HEK293T (cell line): ENCODE results near the gene TMEM232.

Experiments used
- CTCF ChIA-PET: fragments of 350-600 bp; formaldehyde crosslinking; extraction: SDS; loops from one replicate; lab custom pipeline; 2021; ENCODE audit warnings: antibody characterized with exemption, inconsistent platforms; lab: Yijun Ruan, JAX
- POLR2A ChIA-PET: fragments of 350-600 bp; formaldehyde crosslinking; extraction: SDS; loops from one replicate; lab custom pipeline; 2020; ENCODE audit warnings: antibody characterized with exemption, inconsistent platforms; lab: Yijun Ruan, JAX
- DNase-seq: peaks from one replicate; pipeline ENCODE4 v3.0.0; 2012; ENCODE audit warnings: mixed read lengths; ENCODE audit errors: extremely low spot score
- ARNT ChIP-seq: fragments of 450-650 bp; IDR thresholded peaks from 2 replicates; pipeline ENCODE4 v1.6.1; 2017; ENCODE audit warnings: mild to moderate bottlenecking
- BHLHE40 ChIP-seq: fragments of 450-650 bp; IDR thresholded peaks from 2 replicates; pipeline ENCODE4 v1.6.1; 2016; ENCODE audit warnings: mild to moderate bottlenecking, moderate library complexity, borderline replicate concordance
- CTBP1 ChIP-seq: fragments of 450-650 bp; IDR thresholded peaks from 2 replicates; pipeline ENCODE4 v1.6.1; 2016; ENCODE audit warnings: borderline replicate concordance
- ELF4 ChIP-seq: fragments of 450-650 bp; IDR thresholded peaks from 2 replicates; pipeline ENCODE4 v1.6.1; 2017; ENCODE audit warnings: antibody characterized with exemption
- FOXA1 ChIP-seq: fragments of 450-650 bp; IDR thresholded peaks from 2 replicates; pipeline ENCODE4 v1.6.1; 2016; ENCODE audit warnings: mild to moderate bottlenecking
- FOXK2 ChIP-seq: fragments of 450-650 bp; IDR thresholded peaks from 2 replicates; pipeline ENCODE4 v1.6.1; 2016; ENCODE audit warnings: mild to moderate bottlenecking
- FOXM1 ChIP-seq: fragments of 450-650 bp; IDR thresholded peaks from 2 replicates; pipeline ENCODE4 v1.6.1; 2017; ENCODE audit warnings: mild to moderate bottlenecking, borderline replicate concordance
- HDGF ChIP-seq: fragments of 450-650 bp; IDR thresholded peaks from 2 replicates; pipeline ENCODE4 v1.6.1; 2017; ENCODE audit warnings: antibody characterized with exemption, borderline replicate concordance
- L3MBTL2 ChIP-seq: fragments of 450-650 bp; conservative IDR thresholded peaks from 2 replicates; pipeline ENCODE4 v1.6.1; 2016; ENCODE audit warnings: mild to moderate bottlenecking
- LEF1 ChIP-seq: fragments of 450-650 bp; IDR thresholded peaks from 2 replicates; pipeline ENCODE4 v1.6.1; 2017; ENCODE audit warnings: mild to moderate bottlenecking, borderline replicate concordance
- NFRKB ChIP-seq: fragments of 450-650 bp; IDR thresholded peaks from 2 replicates; pipeline ENCODE4 v1.6.1; 2016; ENCODE audit warnings: mild to moderate bottlenecking, moderate library complexity
- PKNOX1 ChIP-seq: fragments of 450-650 bp; IDR thresholded peaks from 2 replicates; pipeline ENCODE4 v1.6.1; 2016
- SP1 ChIP-seq: fragments of 450-650 bp; IDR thresholded peaks from 2 replicates; pipeline ENCODE4 v1.6.1; 2017
- SUZ12 ChIP-seq: fragments of 450-650 bp; IDR thresholded peaks from 2 replicates; pipeline ENCODE4 v1.6.1; 2016; ENCODE audit warnings: mild to moderate bottlenecking
- TARDBP ChIP-seq: fragments of 450-650 bp; IDR thresholded peaks from 2 replicates; pipeline ENCODE4 v1.6.1; 2016
- ZNF384 ChIP-seq: fragments of 450-650 bp; IDR thresholded peaks from 2 replicates; pipeline ENCODE4 v1.6.1; 2016

The TMEM232 gene

GRCh38 chr5:110458313-110458712 is 268.2 kb downstream of the TMEM232 start:
- TF ChIP-seq ZNF384 (no peak), BHLHE40 (no peak), PKNOX1 (no peak), ARNT (no peak), SP1 (no peak), SUZ12 (no peak), TARDBP (no peak), ELF4 (no peak), FOXM1 (no peak), FOXA1 (no peak), CTBP1 (no peak), FOXK2 (no peak), LEF1 (no peak), L3MBTL2 (no peak), NFRKB (no peak), HDGF (no peak)
- no peak for DNase-seq
- ChIA-PET CTCF (no interaction called here), POLR2A (no interaction called here)

- TF ChIP-seq FOXM1 (no peak), SUZ12 (no peak)
- DNase-seq: no peak
- CTCF ChIA-PET: no interaction called here
- POLR2A ChIA-PET: no interaction called here
These were observed 283.6 kb downstream of the TMEM232 start for GRCh38 chr5:110442856-110443255.

GRCh38 chr5:110441035-110441434 is 285.4 kb downstream of the TMEM232 start:
- no peak for TF ChIP-seq ELF4
- no peak for TF ChIP-seq NFRKB
- TF ChIP-seq ZNF384: no peak
- no peak for TF ChIP-seq CTBP1
- no peak for TF ChIP-seq BHLHE40
- DNase-seq: peak; percentile 19
- ChIA-PET CTCF (no interaction called here), POLR2A (no interaction called here)

- DNase-seq: no peak
- TF ChIP-seq HDGF (no peak), CTBP1 (no peak), PKNOX1 (no peak), TARDBP (no peak), FOXA1 (no peak), ZNF384 (no peak), LEF1 (no peak), SP1 (no peak), BHLHE40 (no peak), L3MBTL2 (no peak), NFRKB (no peak), ARNT (no peak), FOXK2 (no peak), FOXM1 (no peak)
- ChIA-PET CTCF (no interaction called here), POLR2A (no interaction called here)
These were observed 286.4 kb downstream of the TMEM232 start for GRCh38 chr5:110440058-110440457.

- POLR2A ChIA-PET: no interaction called here
- TF ChIP-seq L3MBTL2 (no peak), FOXA1 (no peak), ARNT (no peak), FOXM1 (no peak), NFRKB (no peak), ELF4 (no peak), SUZ12 (no peak)
These were observed 287.2 kb downstream of the TMEM232 start for GRCh38 chr5:110439296-110439695.

GRCh38 chr5:110435207-110435606 is 291.3 kb downstream of the TMEM232 start:
- POLR2A ChIA-PET: no interaction called here
- CTCF ChIA-PET: no interaction called here

More at GRCh38 chr5:110439296-110439695, 287.2 kb downstream of the TMEM232 start:
- no peak for DNase-seq
- CTCF ChIA-PET: interaction anchor here (0.6 kb wide), 1 partner anchor 835 kb away, joined by 11 read pairs; no protein-coding TSS in a partner anchor

GRCh38 chr5:110431603-110432002 is 294.9 kb downstream of the TMEM232 start:
- no peak for DNase-seq
- ChIA-PET CTCF (no interaction called here), POLR2A (no interaction called here)
- TF ChIP-seq SP1 (no peak), FOXA1 (no peak), PKNOX1 (no peak), NFRKB (no peak), ELF4 (no peak), BHLHE40 (no peak), ARNT (no peak), LEF1 (no peak), FOXK2 (no peak), CTBP1 (no peak), L3MBTL2 (no peak), SUZ12 (no peak), HDGF (no peak), ZNF384 (no peak), FOXM1 (no peak), TARDBP (no peak)

More at GRCh38 chr5:110435207-110435606, 291.3 kb downstream of the TMEM232 start:
- no peak for DNase-seq
- TF ChIP-seq SP1 (no peak), SUZ12 (no peak), TARDBP (no peak), NFRKB (no peak), LEF1 (no peak), ARNT (no peak)
